Calu3 (cell line): Measurements from ENCODE around the gene HIVEP3. TPM values are rescaled to one million over a fixed set of nuclear protein-coding genes. Genes with fewer than 3 reads are reported as not detected.

Source experiments
- BruUV-seq: library from RNA; stranded (reverse); fragments of 400-500 nt; replicated peaks from 2 replicates; lab custom pipeline; 2021; lab: Mats Ljungman, UMichigan
- CTCF ChIA-PET: fragments of 300-600 bp; sonication (Branson Sonifier 250); formaldehyde crosslinking; loops from one replicate; lab custom pipeline; 2022; ENCODE audit warnings: antibody characterized with exemption; lab: Charles Lee
- DNase-seq: peaks from one replicate; pipeline ENCODE4 v3.0.0; 2022
- H3K27ac Mint-ChIP-seq: one replicate; pipeline ENCODE4 v1.8.0; 2022; ENCODE audit warnings: mixed read lengths; ENCODE audit not compliant: unreplicated experiment
- H3K27me3 Mint-ChIP-seq: one replicate; pipeline ENCODE4 v1.8.0; 2022; ENCODE audit warnings: mixed read lengths; ENCODE audit not compliant: unreplicated experiment
- H3K36me3 Mint-ChIP-seq: one replicate; pipeline ENCODE4 v1.8.0; 2022; ENCODE audit warnings: mild to moderate bottlenecking, moderate library complexity, mixed read lengths; ENCODE audit not compliant: insufficient read depth, unreplicated experiment
- H3K4me1 Mint-ChIP-seq: one replicate; pipeline ENCODE4 v1.8.0; 2022; ENCODE audit warnings: mild to moderate bottlenecking, low read depth, mixed read lengths; ENCODE audit not compliant: unreplicated experiment
- H3K4me3 Mint-ChIP-seq: one replicate; pipeline ENCODE4 v1.8.0; 2022; ENCODE audit warnings: mild to moderate bottlenecking, low read depth, moderate library complexity, mixed read lengths; ENCODE audit not compliant: unreplicated experiment
- H3K9me3 Mint-ChIP-seq: one replicate; pipeline ENCODE4 v1.8.0; 2022; ENCODE audit warnings: low read depth, mixed read lengths; ENCODE audit not compliant: unreplicated experiment
- CTCF ChIP-seq: fragments of 200-600 bp; IDR thresholded peaks from one replicate; pipeline ENCODE4 v1.8.0; 2022; ENCODE audit warnings: antibody characterized with exemption; ENCODE audit not compliant: unreplicated experiment
- intact Hi-C: fragments of 100-400 bp; cut with micrococcal nuclease; formaldehyde crosslinking; loops from one replicate; pipeline ENCODE4 v1.10.0; 2022; ENCODE audit not compliant: unreplicated experiment
- total RNA-seq: library from RNA; stranded (reverse); gene quantifications from 2 replicates; pipeline ENCODE4 v1.2.3, GENCODE V29; 2022

The HIVEP3 gene
- total RNA-seq, 1 experiment from 2014 or later = 9.0 TPM

GRCh38 chr1:41530411-41530810, 388.3 kb downstream of the HIVEP3 start:
- Mint-ChIP-seq H3K4me1 (no peaks in the 10 kb centered on the region), H3K27me3 (peaks cover 51% of the 10 kb centered on the region), H3K27ac (no peak overlapping the region), H3K4me3 (no peak overlapping the region), H3K9me3 (peaks cover 3% of the 10 kb centered on the region), H3K36me3 (no peaks in the 10 kb centered on the region)
- CTCF ChIA-PET = no interaction called here
- no peak for DNase-seq
- intact Hi-C loops = no loop called here
- BruUV-seq = no TSS peak
- no peak for TF ChIP-seq CTCF

GRCh38 chr1:41529621-41530395, 388.9 kb downstream of the HIVEP3 start:
- TF ChIP-seq CTCF = no peak
- Mint-ChIP-seq H3K27ac (no peak overlapping the region), H3K36me3 (no peaks in the 10 kb centered on the region), H3K4me1 (no peaks in the 10 kb centered on the region), H3K27me3 (peaks cover 50% of the 10 kb centered on the region), H3K4me3 (no peak overlapping the region), H3K9me3 (peaks cover 3% of the 10 kb centered on the region)
- BruUV-seq = no TSS peak
- intact Hi-C loops = no loop called here
- CTCF ChIA-PET = no interaction called here
- DNase-seq = no peak

- no peak for TF ChIP-seq CTCF
- Mint-ChIP-seq H3K4me3 (no peak overlapping the region), H3K27me3 (peaks cover 42% of the 10 kb centered on the region), H3K9me3 (peaks cover 3% of the 10 kb centered on the region), H3K27ac (no peak overlapping the region), H3K4me1 (no peaks in the 10 kb centered on the region), H3K36me3 (no peaks in the 10 kb centered on the region)
- no TSS peak for BruUV-seq
- DNase-seq = no peak
- intact Hi-C loops = no loop called here
- CTCF ChIA-PET = no interaction called here
Observed at GRCh38 chr1:41528726-41529605, 389.8 kb downstream of the HIVEP3 start.

GRCh38 chr1:41528106-41528505, 390.6 kb downstream of the HIVEP3 start:
- no peak for TF ChIP-seq CTCF
- BruUV-seq = no TSS peak
- CTCF ChIA-PET = no interaction called here
- no peak overlapping the region for H3K4me3 Mint-ChIP-seq
- intact Hi-C loops = no loop called here
- H3K36me3 Mint-ChIP-seq = no peaks in the 10 kb centered on the region
- H3K27me3 Mint-ChIP-seq = peaks cover 33% of the 10 kb centered on the region
- H3K4me1 Mint-ChIP-seq = no peaks in the 10 kb centered on the region
- no peak for DNase-seq
- no peak overlapping the region for H3K27ac Mint-ChIP-seq
- H3K9me3 Mint-ChIP-seq = peaks cover 3% of the 10 kb centered on the region
